Uterus (tissue), 2 donors: ENCODE data around the gene PRSS8.

Experiments used
- POLR2A ChIP-seq, 2 donors: fragments of 450-650 bp; IDR thresholded peaks; one replicate each; pipeline ENCODE4 v1.6.1; 2016; ENCODE audit warnings: antibody characterized with exemption in 2 of 2, mild to moderate bottlenecking in 1 of 2, moderate library complexity in 1 of 2
- TF ChIP-seq, protein P1 (sequence below), 4 experiments: fragments of 200-600 bp in 2 of 4; fragments of 450-650 bp in 2 of 4; sonication (generic) in 2 of 4; IDR thresholded peaks; one replicate each; pipeline ENCODE4 v1.5.1; 2016 to 2019; ENCODE audit warnings: antibody characterized with exemption in 4 of 4, mild to moderate bottlenecking in 2 of 4, moderate library complexity in 1 of 4

DNA sequence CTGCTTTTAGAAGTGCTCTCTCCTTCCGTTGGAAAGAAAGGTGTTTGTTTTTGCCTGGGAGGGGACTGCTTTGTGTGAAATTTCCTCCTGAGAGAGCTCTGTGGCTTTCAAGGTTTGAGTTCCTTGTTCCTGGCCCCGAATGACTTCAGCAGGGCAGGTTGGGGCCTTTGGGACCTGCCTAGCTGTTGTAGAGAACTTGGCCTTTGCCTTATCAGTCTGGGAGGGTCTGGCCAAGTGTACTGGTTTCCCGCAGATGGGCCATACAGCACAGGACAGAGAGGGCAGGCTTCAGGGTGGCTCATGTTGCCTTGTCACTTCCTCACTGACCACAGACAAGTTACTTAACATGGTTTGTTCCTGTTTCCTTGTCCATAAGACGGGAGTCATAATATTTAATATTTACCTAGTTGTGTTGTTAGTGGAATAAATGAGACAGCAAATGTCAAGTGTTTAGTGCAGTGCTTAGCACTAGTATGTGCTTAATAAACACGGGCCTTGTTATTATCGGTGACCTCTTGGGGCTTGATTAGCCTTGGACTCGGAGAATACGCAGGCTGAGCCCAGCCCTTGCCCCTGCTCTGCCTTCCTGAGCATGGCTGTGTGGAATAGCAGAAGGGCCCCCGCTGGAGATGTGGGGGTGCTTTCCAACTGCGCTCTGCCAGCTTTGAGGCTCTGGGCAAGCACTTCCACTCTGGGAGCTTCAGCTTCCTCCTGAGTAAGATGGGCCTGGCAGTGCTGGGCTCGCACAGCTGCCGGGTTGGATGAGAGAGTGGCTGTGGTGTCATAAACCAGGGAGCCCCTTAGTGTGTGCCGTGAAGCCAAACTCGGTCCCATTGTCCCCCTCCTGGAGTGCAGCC lies 6.6 kb downstream of the PRSS8 start:
- TF ChIP-seq, protein P1, sequence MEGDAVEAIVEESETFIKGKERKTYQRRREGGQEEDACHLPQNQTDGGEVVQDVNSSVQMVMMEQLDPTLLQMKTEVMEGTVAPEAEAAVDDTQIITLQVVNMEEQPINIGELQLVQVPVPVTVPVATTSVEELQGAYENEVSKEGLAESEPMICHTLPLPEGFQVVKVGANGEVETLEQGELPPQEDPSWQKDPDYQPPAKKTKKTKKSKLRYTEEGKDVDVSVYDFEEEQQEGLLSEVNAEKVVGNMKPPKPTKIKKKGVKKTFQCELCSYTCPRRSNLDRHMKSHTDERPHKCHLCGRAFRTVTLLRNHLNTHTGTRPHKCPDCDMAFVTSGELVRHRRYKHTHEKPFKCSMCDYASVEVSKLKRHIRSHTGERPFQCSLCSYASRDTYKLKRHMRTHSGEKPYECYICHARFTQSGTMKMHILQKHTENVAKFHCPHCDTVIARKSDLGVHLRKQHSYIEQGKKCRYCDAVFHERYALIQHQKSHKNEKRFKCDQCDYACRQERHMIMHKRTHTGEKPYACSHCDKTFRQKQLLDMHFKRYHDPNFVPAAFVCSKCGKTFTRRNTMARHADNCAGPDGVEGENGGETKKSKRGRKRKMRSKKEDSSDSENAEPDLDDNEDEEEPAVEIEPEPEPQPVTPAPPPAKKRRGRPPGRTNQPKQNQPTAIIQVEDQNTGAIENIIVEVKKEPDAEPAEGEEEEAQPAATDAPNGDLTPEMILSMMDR (IDR thresholded peaks at IDR 0.05), result no peak
- TF ChIP-seq POLR2A (IDR thresholded peaks at IDR 0.05), result no peak
